Measurements from ENCODE around the gene CBL. TPM values are rescaled to one million over a fixed set of nuclear protein-coding genes. Genes with fewer than 3 reads are reported as not detected.

Gene CBL
- total RNA-seq, 2 donors from 2014 or later = 10.8 to 16.4 TPM

- Histone ChIP-seq H3K9me3 (no peaks in the 10 kb centered on the region), H3K4me1 (peaks cover 8% of the 10 kb centered on the region), H3K4me3 (peak overlapping the region; percentile 39), H3K36me3 (no peaks in the 10 kb centered on the region), H3K9ac (ENCODE audit: low read depth in 2 of 2, low read length in 2 of 2) (peak overlapping the region; percentile 70 to 71), H3K27ac (peak overlapping the region; percentile 62), H3K27me3 (peaks cover 15% of the 10 kb centered on the region)
- DNase-seq = peak; percentile 56
- intact Hi-C loops (cut with DNase I) = no loop called here
- no peak for TF ChIP-seq CTCF (IDR thresholded peaks at IDR 0.05)
These were observed 114.8 kb downstream of the CBL start for GRCh38 chr11:119320776-119321524.

GRCh38 chr11:119322360-119322739 lies 116.2 kb downstream of the CBL start:
- H3K4me3 ChIP-seq = no peak overlapping the region
- H3K27ac ChIP-seq = peak overlapping the region; percentile 62
- intact Hi-C loops (cut with DNase I) = no loop called here
- no peak for DNase-seq
- H3K4me1 ChIP-seq = peaks cover 8% of the 10 kb centered on the region
- H3K27me3 ChIP-seq = peaks cover 6% of the 10 kb centered on the region
- no peaks in the 10 kb centered on the region for H3K9me3 ChIP-seq
- TF ChIP-seq CTCF (IDR thresholded peaks at IDR 0.05) = no peak
- H3K9ac ChIP-seq (ENCODE audit: low read depth in 2 of 2, low read length in 2 of 2) = no peak overlapping the region
- no peaks in the 10 kb centered on the region for H3K36me3 ChIP-seq

GRCh38 chr11:119322921-119323531 lies 116.9 kb downstream of the CBL start:
- H3K9ac ChIP-seq (ENCODE audit: low read depth in 2 of 2, low read length in 2 of 2) = no peak overlapping the region
- no peak overlapping the region for H3K4me3 ChIP-seq
- TF ChIP-seq CTCF (IDR thresholded peaks at IDR 0.05) = no peak
- intact Hi-C loops (cut with DNase I) = no loop called here
- no peaks in the 10 kb centered on the region for H3K9me3 ChIP-seq
- no peak overlapping the region for H3K27ac ChIP-seq
- no peaks in the 10 kb centered on the region for H3K36me3 ChIP-seq
- H3K27me3 ChIP-seq = peaks cover 6% of the 10 kb centered on the region
- peaks cover 8% of the 10 kb centered on the region for H3K4me1 ChIP-seq
- DNase-seq = no peak

- peak; percentile 75 for TF ChIP-seq CTCF (IDR thresholded peaks at IDR 0.05)
- no peak overlapping the region for H3K9ac ChIP-seq (ENCODE audit: low read depth in 2 of 2, low read length in 2 of 2)
- intact Hi-C loops (cut with DNase I) = no loop called here
- no peak overlapping the region for H3K27ac ChIP-seq
- H3K27me3 ChIP-seq = peaks cover 6% of the 10 kb centered on the region
- no peak overlapping the region for H3K4me3 ChIP-seq
- no peaks in the 10 kb centered on the region for H3K9me3 ChIP-seq
- peak; percentile 84 for DNase-seq
- H3K36me3 ChIP-seq = no peaks in the 10 kb centered on the region
- peaks cover 8% of the 10 kb centered on the region for H3K4me1 ChIP-seq
These were observed 117.4 kb downstream of the CBL start for GRCh38 chr11:119323532-119324033.

- Histone ChIP-seq H3K4me3 (no peak overlapping the region), H3K36me3 (no peaks in the 10 kb centered on the region), H3K4me1 (peaks cover 8% of the 10 kb centered on the region), H3K27me3 (peaks cover 6% of the 10 kb centered on the region), H3K9ac (ENCODE audit: low read depth in 2 of 2, low read length in 2 of 2) (no peak overlapping the region), H3K27ac (no peak overlapping the region), H3K9me3 (no peaks in the 10 kb centered on the region)
- intact Hi-C loops (cut with DNase I) = no loop called here
- no peak for TF ChIP-seq CTCF (IDR thresholded peaks at IDR 0.05)
- DNase-seq = no peak
These were observed 118.0 kb downstream of the CBL start for GRCh38 chr11:119324189-119324588.
